ENCODE data around the gene CBR4. TPM values are rescaled to one million over a fixed set of nuclear protein-coding genes. Genes with fewer than 3 reads are reported as not detected.

The CBR4 gene
- total RNA-seq, 1 experiment from 2014 or later, result 14.4 TPM

DNA sequence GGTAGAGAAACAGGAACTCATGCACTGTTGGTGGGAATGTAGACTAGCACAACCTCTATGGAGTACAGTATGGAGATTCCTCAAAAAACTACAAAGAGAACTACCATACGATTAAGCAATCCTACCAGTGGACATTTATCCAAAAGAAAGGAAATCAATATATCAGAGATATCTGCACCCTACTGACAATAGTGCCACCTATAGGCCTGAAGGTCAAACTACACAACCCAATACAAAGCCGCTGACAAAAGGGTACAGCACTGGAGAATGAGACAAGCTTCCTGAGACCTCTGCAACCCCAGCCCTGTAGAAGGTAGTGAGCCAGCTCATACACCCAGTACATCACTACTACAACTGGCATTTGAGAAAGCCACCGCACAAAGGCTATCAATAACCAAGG lies 67.1 kb downstream of the CBR4 start:
- H3K36me3 ChIP-seq, result no peaks in the 10 kb centered on the region
- no peak overlapping the region for H3K27ac ChIP-seq
- no peak overlapping the region for H3K4me3 ChIP-seq
- H3K4me1 ChIP-seq (replicated peaks), result no peaks in the 10 kb centered on the region
- no peak for DNase-seq (ENCODE audit: low read depth in 1 of 2, low spot score in 2 of 2)
- no peaks in the 10 kb centered on the region for H3K27me3 ChIP-seq (replicated peaks)
- H3K9me3 ChIP-seq (replicated peaks), result no peaks in the 10 kb centered on the region

Data from SJSA1 (cell line).